Activated T-cell treated with anti-CD3 and anti-CD28 coated beads for 48 hours (primary cell): ENCODE results near the gene SFXN5.

ENCODE experiments used
- DNase-seq: peaks from one replicate; pipeline ENCODE4 v3.0.0-alpha.2; 2020; ENCODE audit warnings: low read depth

Gene SFXN5

GRCh38 chr2:72955228-72956049 is 116.1 kb downstream of the SFXN5 start:
- DNase-seq = no peak

GRCh38 chr2:72954376-72955227 is 116.9 kb downstream of the SFXN5 start:
- DNase-seq = no peak

GRCh38 chr2:72953976-72954375 is 117.5 kb downstream of the SFXN5 start:
- no peak for DNase-seq

- no peak for DNase-seq
Observed at GRCh38 chr2:72953528-72953927, 118.0 kb downstream of the SFXN5 start.

GRCh38 chr2:72952961-72953360 is 118.6 kb downstream of the SFXN5 start:
- DNase-seq = no peak

- no peak for DNase-seq
Observed at GRCh38 chr2:72952110-72952823, 119.2 kb downstream of the SFXN5 start.

GRCh38 chr2:72951303-72952095 is 120.0 kb downstream of the SFXN5 start:
- DNase-seq = no peak

GRCh38 chr2:72950558-72951255 is 120.8 kb downstream of the SFXN5 start:
- no peak for DNase-seq

- no peak for DNase-seq
Observed at GRCh38 chr2:72949642-72950041, 121.9 kb downstream of the SFXN5 start.

GRCh38 chr2:72949045-72949444 is 122.5 kb downstream of the SFXN5 start:
- DNase-seq = no peak

GRCh38 chr2:72947952-72948830 is 123.3 kb downstream of the SFXN5 start:
- DNase-seq = no peak

GRCh38 chr2:72946466-72946865 is 125.0 kb downstream of the SFXN5 start:
- no peak for DNase-seq

- DNase-seq = no peak
Observed at GRCh38 chr2:72945450-72946019, 126.0 kb downstream of the SFXN5 start.

- DNase-seq = no peak
Observed at GRCh38 chr2:72944804-72945449, 126.6 kb downstream of the SFXN5 start.

- DNase-seq = no peak
Observed at GRCh38 chr2:72943540-72944395, 127.7 kb downstream of the SFXN5 start.

- no peak for DNase-seq
Observed at GRCh38 chr2:72942881-72943418, 128.6 kb downstream of the SFXN5 start.

GRCh38 chr2:72942293-72942692 is 129.2 kb downstream of the SFXN5 start:
- no peak for DNase-seq

GRCh38 chr2:72940786-72941185 is 130.7 kb downstream of the SFXN5 start:
- no peak for DNase-seq
